Esophagus muscularis mucosa (tissue), 4 donors: ENCODE data around the gene EYA2. TPM values are rescaled to one million over a fixed set of nuclear protein-coding genes. Genes with fewer than 3 reads are reported as not detected.

ENCODE experiments used
- DNase-seq: peaks from one replicate; pipeline ENCODE4 v3.0.0-alpha.2; 2017; ENCODE audit errors: extremely low spot score
- H3K27ac ChIP-seq, 4 donors: fragments of 200-600 bp; sonication (generic); replicated peaks in 1 of 4; 1 replicate in 3 of 4; 2 replicates in 1 of 4; pipeline ENCODE4 v1.5.1; 2016 to 2019; ENCODE audit warnings: mild to moderate bottlenecking in 1 of 4
- H3K27me3 ChIP-seq, 4 donors: fragments of 200-600 bp; sonication (generic); one replicate each; pipeline versions ENCODE4 v1.5.1 to v1.6.0; 2016 to 2019
- H3K36me3 ChIP-seq, 4 donors: fragments of 200-600 bp; sonication (generic); one replicate each; pipeline ENCODE4 v1.5.1; 2016 to 2019
- H3K4me1 ChIP-seq, 4 donors: fragments of 200-600 bp; sonication (generic); one replicate each; pipeline ENCODE4 v1.5.1; 2016 to 2019
- H3K4me3 ChIP-seq, 4 donors: fragments of 200-600 bp; sonication (generic); 1 replicate in 2 of 4; 2 replicates in 2 of 4; pipeline ENCODE4 v1.5.1; 2016 to 2019; ENCODE audit warnings: mild to moderate bottlenecking in 4 of 4, moderate library complexity in 1 of 4
- H3K9me3 ChIP-seq, 4 donors: fragments of 200-600 bp; sonication (generic); 1 replicate in 3 of 4; 2 replicates in 1 of 4; pipeline ENCODE4 v1.5.1; 2016 to 2019
- CTCF ChIP-seq, 3 experiments: fragments of 200-600 bp in 2 of 3; fragments of 450-650 bp in 1 of 3; sonication (generic) in 2 of 3; IDR thresholded peaks; one replicate each; pipeline ENCODE4 v1.5.1; 2017 to 2019; ENCODE audit warnings: antibody characterized with exemption in 3 of 3, mild to moderate bottlenecking in 2 of 3, moderate library complexity in 1 of 3
- EP300 ChIP-seq: sonication (generic); formaldehyde crosslinking; IDR thresholded peaks from one replicate; pipeline ENCODE4 v1.6.1; 2017; ENCODE audit warnings: antibody characterized with exemption
- POLR2A ChIP-seq: fragments of 450-650 bp; IDR thresholded peaks from one replicate; pipeline ENCODE4 v1.6.1; 2017; ENCODE audit warnings: antibody characterized with exemption, moderate library complexity, mild to moderate bottlenecking, low read depth
- POLR2AphosphoS5 ChIP-seq, 2 donors: sonication (generic); formaldehyde crosslinking; IDR thresholded peaks; one replicate each; pipeline ENCODE4 v1.6.1; 2017; ENCODE audit warnings: antibody characterized with exemption in 2 of 2
- WGBS: methylation state at CpG from one replicate; pipeline ENCODE4 v1.1.5; 2018; 5-methylcytosine and 5-hydroxymethylcytosine counted together
- intact Hi-C: fragments of 100-400 bp; cut with DNase I; formaldehyde crosslinking; loops from one replicate; pipeline ENCODE4 v1.15.1; 2023
- total RNA-seq, 4 donors: library from RNA; depleted of rRNA; stranded (reverse); fragments of >200 nt; gene quantifications; one replicate each; pipeline versions ENCODE4 v1.1.0 to v1.2.1, GENCODE V29; 2016

Gene EYA2
- total RNA-seq, 4 donors from 2014 or later: 1.2 to 5.9 (median 4.2) TPM

- intact Hi-C loops: no loop called here
- H3K27ac ChIP-seq: no peak overlapping the region
- no peaks in the 10 kb centered on the region for H3K36me3 ChIP-seq
- H3K27me3 ChIP-seq: peaks cover 0 to 3% (median 0%) of the 10 kb centered on the region in 4 donors
- H3K9me3 ChIP-seq: no peaks in the 10 kb centered on the region
- DNase-seq: no peak
- no peak overlapping the region for H3K4me3 ChIP-seq
- WGBS: 48% methylated on average over 4 of the region's 4 CpGs
- no peak for TF ChIP-seq POLR2AphosphoS5 (IDR thresholded peaks at IDR 0.05)
- TF ChIP-seq EP300: no peak
- TF ChIP-seq POLR2A: no peak
- TF ChIP-seq CTCF (IDR thresholded peaks at IDR 0.05): no peak
- H3K4me1 ChIP-seq: no peaks in the 10 kb centered on the region
Observed at GRCh38 chr20:46970937-46971630, 76.4 kb downstream of the EYA2 start.

GRCh38 chr20:46973766-46974165 is 79.1 kb downstream of the EYA2 start:
- Histone ChIP-seq H3K27me3 (peaks cover 0 to 3% (median 0%) of the 10 kb centered on the region in 4 donors), H3K27ac (no peak overlapping the region), H3K4me1 (no peaks in the 10 kb centered on the region), H3K9me3 (no peaks in the 10 kb centered on the region), H3K36me3 (no peaks in the 10 kb centered on the region), H3K4me3 (no peak overlapping the region)
- DNase-seq: no peak
- TF ChIP-seq POLR2AphosphoS5 (IDR thresholded peaks at IDR 0.05) (no peak), EP300 (no peak), CTCF (IDR thresholded peaks at IDR 0.05) (no peak), POLR2A (no peak)
- intact Hi-C loops: no loop called here
- WGBS: 65% methylated on average over 6 of the region's 6 CpGs

- peaks cover 0 to 3% (median 0%) of the 10 kb centered on the region in 4 donors for H3K27me3 ChIP-seq
- TF ChIP-seq CTCF (IDR thresholded peaks at IDR 0.05) (no peak), POLR2A (no peak)
- 94% methylated on average over 10 of the region's 10 CpGs for WGBS
- H3K4me1 ChIP-seq: no peaks in the 10 kb centered on the region
- no peak overlapping the region for H3K4me3 ChIP-seq
- no peaks in the 10 kb centered on the region for H3K36me3 ChIP-seq
- H3K27ac ChIP-seq: no peak overlapping the region
- no peak for DNase-seq
- H3K9me3 ChIP-seq: no peaks in the 10 kb centered on the region
- intact Hi-C loops: no loop called here
Observed at GRCh38 chr20:46974669-46975434, 80.2 kb downstream of the EYA2 start.

- no peak for DNase-seq
- Histone ChIP-seq H3K4me3 (no peak overlapping the region), H3K27ac (no peak overlapping the region), H3K9me3 (no peaks in the 10 kb centered on the region), H3K27me3 (peaks cover 0 to 3% (median 0%) of the 10 kb centered on the region in 4 donors), H3K4me1 (no peaks in the 10 kb centered on the region), H3K36me3 (no peaks in the 10 kb centered on the region)
- intact Hi-C loops: no loop called here
- no peak for TF ChIP-seq POLR2AphosphoS5 (IDR thresholded peaks at IDR 0.05)
- 94% methylated on average over 6 of the region's 6 CpGs for WGBS
Observed at GRCh38 chr20:46975976-46976375, 81.3 kb downstream of the EYA2 start.

GRCh38 chr20:46977204-46977603 is 82.6 kb downstream of the EYA2 start:
- intact Hi-C loops: no loop called here
- Histone ChIP-seq H3K27me3 (peaks cover 0 to 3% (median 0%) of the 10 kb centered on the region in 4 donors), H3K36me3 (no peaks in the 10 kb centered on the region), H3K27ac (no peak overlapping the region), H3K4me1 (no peaks in the 10 kb centered on the region), H3K9me3 (no peaks in the 10 kb centered on the region), H3K4me3 (no peak overlapping the region)
- no peak for TF ChIP-seq POLR2AphosphoS5 (IDR thresholded peaks at IDR 0.05)
- TF ChIP-seq CTCF (IDR thresholded peaks at IDR 0.05): no peak
- no peak for TF ChIP-seq EP300
- no peak for TF ChIP-seq POLR2A
- no peak for DNase-seq
